Amniotic epithelial cell (primary cell): ENCODE results near the gene ANXA6.

Experiments
- DNase-seq: peaks from one replicate; pipeline ENCODE4 v3.0.0-alpha.2; 2010; ENCODE audit warnings: low read depth

ANXA6 gene

DNA sequence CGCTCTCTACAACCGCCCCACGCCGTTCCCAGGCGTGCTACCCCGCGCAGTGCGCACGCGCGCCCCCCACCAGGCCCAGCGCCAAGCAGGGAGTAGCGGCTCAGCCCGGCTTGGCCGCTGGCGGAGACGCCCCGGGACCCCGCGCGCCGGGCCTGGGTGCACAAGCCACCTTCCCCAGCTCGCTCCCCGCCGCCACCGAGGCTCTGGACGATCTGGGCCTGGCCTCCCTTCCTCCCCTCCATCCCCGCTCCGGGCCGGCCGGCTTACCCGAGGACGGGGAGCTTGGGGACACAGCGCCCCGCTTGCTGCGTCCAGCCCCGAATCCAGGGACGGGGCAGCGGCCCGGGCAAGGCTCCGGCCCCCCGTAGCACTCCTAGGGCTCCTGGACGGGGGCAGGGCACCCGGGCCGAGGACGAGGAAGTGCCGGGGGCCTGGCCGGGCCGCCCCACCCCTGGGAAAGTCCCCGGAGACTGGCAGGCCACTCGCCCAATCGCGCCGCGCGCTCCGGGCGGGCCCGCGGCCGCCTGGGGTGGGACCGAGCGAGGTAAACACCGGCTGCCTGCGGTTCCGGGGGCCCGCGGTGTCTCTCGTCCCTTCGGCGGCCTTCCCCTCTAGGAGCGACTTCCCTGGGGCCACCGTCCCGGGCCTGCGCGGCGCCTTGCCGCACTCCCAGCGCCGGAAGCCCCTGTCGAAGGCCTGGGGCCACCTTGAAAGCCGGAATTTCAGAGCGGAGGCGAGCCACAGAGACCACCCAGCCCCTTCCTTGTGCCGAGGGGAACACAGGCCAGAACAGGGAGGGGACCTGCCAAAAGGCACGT lies 76.8 kb downstream of the ANXA6 start, which contains the start of gene TNIP1:
Gene TNIP1, minus strand, starts transcription at position 422 of the 818 bp plus-strand sequence. CDS start 15,939 bp downstream, outside the sequence.
- DNase-seq = peak; percentile 74

DNA sequence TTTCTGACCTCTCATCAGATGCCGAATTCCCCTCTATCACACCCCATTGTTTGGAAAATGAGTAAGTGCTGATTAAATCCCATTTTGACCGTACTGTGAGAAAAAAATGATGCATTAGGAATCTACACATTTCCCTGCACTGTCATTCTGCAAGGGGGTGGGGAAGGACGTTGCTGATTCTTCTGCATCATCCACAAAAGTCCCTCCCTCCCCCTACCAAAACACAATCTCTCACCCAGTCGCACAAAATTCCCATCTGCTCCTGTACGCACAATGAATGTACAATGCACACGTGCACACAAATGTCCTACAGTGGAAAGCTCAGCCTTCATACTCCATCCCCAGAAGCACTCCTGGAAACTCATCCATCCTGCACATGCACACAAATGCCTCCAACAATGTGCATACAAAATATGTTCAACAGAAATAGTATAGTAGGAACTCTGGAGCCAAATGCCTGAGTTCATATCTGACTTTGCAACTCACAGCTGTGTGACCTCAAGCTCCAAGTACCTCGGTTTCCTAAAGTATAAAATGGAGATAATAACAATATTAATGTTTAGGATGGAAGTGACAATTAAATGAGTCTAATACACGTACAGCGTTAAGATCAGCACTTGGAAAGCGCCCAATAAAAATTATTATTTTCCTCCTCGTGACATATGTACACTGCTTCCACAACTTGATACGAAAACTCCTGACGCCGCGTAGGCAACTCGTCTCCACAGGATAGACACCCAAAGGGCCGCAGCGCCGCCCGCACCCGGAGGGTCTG lies 77.6 kb downstream of the ANXA6 start:
- DNase-seq = peak; percentile 39

DNA sequence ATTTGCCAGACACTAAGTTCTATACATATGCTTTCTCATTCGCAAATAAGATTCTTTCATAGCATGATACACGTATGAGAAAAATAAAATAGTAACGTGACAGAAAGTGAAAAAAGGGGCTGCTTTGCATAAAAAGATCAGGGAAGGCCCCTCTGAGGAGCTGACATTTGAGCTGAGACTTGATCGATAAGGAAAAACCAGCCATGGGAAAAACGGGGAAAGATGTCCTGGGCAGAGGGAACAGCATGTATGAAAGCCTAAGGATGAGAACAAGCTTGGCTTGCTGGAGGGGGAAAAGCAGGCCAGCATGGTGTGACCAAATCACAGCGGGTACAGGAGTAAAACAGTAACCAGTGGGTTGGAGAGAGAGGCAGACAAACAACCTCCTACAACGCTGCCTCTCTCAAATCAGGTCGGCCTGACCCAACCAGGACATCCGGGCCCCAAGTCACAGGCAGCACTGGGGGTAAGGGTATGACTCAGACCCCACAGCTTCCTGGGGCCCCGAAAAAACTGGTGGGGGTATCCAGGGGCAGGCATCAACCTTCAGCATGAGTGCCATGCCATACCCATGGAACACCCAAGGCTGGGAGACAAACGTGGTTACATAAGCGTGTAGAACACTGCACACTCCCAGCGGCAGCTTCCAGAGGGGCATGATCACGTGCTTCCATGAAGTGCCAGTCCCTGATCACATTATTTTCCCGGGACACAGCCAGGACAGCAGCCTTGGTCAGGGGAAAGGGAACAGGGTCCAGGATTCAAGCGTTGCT lies 78.9 kb downstream of the ANXA6 start:
- no peak for DNase-seq

DNA sequence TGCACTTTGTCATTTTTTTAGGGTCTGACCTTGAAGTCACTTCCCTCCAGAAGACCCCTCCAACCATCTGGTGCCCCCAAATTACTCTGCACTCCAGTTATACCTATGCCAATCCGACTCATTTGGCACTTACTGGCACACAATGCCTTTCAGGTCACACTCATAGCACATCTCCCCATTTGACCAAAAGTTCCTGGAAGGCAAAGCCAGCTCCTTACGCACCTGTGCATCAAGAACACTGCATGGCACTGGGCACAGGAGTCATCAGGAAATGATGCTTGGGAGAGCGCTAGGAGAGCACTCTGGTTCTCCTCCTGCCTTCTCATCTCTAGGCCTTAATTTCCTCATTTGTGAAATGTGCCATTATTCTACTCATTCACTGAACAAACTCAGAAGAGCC lies 79.6 kb downstream of the ANXA6 start:
- no peak for DNase-seq

DNA sequence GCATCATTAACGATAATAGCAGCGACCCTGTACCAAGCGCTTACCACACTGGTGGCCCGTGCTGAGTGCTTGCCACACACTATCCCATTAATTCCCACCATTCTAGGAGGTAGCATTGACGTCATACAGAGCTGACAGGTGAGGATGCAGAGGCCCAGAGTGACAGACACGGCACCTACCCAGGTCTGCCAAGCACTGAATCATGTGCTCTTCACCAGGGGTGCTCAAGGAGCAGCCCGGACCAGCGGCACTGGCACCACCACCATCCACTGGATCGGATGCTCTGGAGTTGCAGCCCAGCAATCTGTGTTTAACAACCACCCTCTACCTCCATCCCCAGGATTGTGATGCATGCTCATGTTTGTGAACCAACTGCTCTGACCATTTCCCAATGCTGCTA lies 80.2 kb downstream of the ANXA6 start:
- DNase-seq = no peak

DNA sequence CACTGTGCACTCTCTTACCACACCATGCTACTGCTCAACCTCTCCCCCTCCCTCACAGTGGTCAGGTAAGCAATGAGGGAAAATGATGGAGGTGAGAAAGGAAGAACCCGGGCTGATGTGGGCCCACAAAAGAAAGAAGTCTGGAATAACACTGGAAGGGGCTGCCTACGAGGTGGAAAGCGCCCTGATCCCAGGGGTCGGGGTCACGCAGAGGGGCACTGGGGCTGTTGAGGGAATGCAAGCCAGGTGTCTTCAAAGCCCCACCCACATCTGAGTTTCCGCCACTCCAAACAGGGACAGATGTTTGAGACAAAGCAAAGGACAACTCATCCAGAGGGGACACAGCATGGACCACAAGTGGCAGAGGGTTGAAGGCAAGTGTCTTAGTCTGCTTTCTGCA lies 81.0 kb downstream of the ANXA6 start:
- no peak for DNase-seq

DNA sequence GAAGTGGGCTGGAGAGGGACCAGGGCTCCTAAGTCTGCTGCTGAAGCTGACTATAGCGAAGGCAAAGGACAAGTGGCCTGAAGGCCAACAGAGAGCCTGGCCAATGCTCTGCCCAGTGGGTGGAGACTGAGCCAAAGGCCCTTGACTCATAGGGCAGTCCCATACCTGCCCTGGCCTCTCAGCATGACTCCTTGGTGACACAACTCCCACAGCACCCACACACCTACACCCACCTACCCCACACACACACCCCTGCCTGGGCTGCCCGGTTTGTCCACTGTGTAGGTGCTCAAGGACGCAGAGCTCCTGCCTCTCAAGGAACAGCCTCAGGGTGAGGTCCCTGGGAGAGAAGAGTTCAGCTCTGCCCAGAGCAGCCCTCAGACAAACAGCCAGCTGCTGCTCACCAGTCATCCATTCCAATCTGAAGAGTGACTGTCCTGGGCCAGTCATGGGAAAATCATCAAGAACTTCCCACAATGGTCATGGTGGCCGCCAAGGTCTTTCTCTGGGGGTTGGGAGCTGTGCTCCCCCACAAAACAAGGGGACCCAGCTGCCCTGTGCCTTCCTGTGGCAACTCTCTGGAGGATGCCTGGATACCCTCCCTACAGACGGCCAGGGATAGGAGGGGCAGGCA lies 81.8 kb downstream of the ANXA6 start:
- DNase-seq = no peak

DNA sequence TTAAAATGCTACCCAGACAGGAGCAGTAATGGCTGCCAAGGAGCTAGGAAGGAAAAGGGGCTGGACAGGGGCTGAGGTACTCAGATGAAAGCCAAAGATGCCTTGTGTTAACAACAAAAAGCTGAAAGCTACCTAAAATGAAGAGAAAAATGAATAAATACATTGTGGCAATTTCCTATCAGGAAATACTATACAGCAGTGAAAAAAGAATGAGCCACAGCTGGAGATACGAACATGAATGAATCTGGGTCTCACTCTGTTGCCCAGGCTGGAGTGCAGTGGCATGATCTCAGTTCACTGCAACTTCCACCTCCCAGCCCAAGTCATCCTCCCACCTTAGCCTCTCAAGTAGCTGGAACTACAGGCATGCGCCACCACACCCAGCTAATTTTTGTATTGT lies 83.0 kb downstream of the ANXA6 start:
- no peak for DNase-seq

DNA sequence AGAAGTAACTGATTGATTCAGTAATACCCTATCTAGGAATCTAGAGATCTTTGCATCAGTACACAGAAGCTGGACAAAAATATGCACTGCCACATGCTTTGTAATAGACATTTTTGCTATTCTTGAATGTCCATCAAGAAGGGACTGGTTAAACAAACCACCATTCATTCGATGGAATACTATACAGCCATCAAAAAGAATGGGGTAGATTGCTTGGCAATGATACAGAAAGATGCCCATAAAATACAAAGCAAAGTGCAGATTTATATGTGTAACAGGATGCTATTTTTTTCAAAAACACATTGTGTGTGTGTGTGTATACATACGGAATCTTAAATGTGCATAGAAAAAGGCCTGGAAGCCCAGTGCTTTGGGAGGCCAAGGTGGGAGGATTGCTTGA lies 84.3 kb downstream of the ANXA6 start:
- no peak for DNase-seq

DNA sequence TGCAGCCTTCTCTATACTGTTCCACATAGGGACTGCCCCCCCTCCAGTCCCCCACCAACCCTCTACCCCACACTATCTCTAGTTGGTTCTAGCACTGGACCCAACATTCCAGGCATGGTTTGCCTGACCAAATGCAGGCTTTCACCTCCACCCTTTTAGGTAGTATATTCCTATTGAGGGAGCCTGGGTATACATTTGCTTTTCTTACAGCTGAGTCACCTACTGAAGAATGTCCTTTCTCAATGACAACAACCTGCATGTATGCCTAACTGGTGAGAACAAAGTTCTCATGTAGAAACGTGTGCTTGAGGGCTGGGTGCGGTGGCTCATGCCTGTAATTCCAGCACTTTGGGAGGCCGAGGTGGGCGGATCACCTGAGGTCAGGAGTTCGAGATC lies 85.0 kb downstream of the ANXA6 start:
- peak; percentile 66 for DNase-seq

DNA sequence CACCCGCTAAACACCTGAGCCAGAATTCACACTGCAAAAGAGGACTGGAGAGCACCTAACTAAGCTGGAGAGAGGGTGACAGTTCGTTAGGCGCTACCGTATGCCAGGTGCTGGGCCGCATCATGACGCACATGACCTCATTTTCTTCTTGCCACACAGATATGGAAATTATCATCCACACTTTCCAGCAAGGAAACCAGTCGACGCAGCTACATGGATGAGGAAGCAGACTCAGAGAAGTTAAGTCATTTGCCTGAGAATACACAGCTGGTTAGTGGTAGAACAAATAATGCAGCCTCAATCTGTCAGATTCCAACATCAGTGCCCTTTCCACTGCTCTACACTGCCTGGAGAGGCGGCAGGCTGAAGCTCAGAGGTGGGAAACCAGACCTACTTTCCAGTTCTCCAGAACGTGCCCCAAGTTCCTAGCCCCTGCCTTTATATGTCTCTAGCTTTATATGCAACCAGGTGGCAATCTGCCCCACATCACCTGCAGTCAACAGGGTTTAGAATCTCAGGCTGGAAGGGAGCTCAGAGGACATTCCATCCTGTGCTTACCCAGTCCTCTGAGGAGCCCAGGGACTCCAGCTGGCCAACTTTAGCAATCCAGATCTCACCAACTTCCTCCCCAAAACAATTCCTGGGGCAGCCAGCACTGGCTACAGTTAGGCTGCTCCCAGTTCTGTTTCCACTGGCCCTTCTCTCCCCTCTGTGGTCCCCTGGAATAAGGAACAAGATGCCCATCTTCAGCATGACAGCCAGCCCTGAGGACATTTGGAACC lies 85.5 kb downstream of the ANXA6 start:
- DNase-seq = no peak

DNA sequence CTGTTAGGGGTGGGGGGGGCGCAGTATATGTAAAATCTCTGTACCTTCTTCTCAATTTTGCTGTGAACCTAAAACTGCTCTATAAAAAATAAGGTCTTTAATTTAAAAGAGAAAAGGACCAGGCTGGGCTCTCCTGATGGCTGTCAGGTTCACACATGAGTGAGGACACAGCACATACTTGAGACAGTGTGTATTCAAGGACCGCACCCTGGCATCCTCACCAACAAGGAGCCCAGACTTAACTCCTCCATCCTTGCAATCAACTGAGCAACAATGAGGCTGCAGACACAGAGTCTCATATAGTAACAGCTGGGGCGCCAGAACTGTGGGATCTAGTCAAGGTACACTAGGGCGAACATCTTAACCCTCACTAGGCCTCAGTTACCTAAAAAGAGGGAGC lies 86.6 kb downstream of the ANXA6 start:
- DNase-seq = no peak

DNA sequence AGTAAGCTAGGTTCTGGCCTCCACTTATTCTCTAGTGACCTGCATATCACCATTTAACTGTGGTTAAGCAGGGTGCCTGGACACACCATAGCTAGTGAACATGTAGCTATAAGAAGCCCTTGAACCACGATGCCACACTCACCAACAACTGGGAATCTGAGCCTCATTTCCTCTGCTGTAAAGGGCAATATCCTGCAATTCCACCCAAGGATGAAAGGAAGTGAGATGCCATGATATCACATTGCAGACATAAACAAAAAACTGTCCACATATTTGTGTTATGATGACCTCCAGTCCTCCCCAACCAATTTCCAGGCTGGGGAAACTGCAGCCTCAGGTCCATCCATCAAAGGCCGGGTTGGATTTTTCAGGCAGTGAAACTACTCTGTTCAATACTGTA lies 87.1 kb downstream of the ANXA6 start:
- peak; percentile 49 for DNase-seq

DNA sequence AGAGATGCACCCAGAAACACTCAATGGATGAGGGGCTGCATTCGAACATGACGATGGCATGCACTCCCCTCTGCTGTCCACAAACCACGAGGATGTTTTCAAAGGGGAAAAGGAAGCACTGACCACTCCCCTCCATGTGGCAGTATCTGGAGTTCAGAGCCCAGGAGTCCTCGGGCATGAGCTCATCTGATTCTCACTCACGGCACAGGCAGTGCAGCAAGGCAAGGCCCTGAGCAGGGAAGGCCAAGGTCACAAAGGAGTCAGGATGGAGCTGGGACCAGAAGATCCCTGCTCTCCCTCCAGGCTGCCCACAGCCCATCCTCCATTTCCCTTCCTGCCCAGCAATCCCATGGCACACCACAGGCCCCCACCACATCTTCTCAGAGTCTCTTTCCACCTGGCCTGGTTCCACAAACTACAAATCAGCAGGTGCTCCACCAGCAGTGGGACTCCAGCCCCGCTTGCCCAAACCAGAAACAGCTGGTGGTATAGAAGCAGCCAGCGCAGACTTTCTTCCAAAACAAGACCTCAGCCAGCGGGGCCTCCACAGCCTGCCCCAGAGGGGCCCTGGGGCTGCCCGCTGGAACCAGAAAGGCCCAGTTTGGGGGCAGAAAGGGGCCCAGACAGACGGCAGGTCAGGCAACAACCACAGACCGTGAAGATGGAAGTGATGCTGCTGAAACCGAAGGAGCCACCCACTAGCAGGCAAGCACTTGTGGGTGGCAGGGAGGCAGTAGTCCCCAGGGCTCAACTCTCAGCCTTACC lies 89.0 kb downstream of the ANXA6 start:
- DNase-seq = no peak

DNA sequence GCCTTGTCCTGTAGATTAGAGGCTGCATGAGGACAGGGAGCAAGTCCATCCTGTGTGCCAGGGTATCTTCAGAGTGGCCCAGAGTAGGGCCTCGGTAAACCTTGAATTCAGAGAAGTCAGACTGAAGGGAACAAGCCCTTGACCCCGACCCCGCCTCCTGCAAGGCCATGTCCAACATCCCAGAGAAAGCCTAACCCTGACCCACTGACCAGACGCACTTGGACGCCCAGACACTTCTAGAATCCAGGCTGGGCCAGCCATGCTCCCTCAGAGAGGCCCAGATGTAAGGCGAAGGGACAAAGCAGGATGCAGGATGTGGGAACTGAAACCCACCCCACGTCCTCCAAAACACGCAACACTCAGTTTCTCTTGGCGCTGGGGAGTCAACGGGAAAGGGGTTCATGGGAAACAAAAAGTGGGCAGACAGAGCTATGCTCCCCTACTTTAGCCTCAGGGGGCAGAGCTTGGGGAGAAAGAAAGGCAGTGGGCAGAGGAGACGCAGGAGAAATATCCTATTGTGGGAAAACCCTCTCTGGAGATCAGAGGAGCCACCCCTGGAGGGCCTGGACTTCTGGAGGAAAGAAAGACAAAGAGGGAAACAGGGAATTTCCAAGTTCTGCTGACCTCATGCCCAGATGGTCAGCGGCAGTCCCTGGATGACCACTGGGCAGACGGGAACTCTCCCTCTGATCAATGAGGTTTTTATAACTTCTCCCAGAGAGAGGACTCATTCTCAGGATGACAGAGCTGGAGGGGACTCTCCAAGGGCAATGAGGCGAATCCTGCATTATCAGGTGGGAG lies 89.7 kb downstream of the ANXA6 start:
- no peak for DNase-seq

DNA sequence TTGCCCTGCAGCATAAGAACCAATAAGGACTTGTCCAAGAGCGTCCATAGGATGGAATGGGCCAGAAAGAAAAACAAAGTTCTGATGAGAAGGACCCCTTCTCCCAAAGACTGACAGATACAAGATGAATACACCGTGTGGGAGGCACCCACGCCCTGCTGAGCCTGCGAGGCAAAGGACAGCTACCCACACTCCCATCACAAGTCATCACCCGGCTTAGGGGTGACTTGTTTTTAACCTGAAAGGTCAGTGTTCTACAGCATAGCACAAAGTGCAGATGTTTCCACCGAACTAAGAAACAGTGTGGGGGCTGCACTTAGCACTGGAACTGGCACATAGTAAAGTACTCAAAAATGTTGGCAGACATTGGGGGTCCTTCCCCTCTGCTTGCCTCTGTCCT lies 90.7 kb downstream of the ANXA6 start:
- DNase-seq = no peak

DNA sequence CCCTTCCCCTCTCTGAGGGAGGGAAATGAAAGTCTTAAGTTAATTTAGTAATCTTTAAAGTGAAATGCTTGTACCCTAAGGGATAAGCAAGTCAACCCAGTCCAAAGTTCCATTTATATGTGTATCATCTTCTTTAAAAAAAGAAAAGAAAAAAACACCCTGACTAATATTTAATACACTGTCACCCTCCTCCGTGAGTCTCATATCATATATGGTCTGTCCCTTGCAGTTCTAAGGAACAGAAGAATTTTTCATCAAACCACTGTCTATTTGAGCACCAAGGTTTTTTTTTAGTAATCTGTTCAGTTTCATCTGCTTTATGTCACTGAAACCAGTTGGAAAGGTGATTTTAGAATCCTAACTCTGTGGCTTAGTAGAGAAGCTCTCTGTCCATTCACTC lies 92.0 kb downstream of the ANXA6 start:
- no peak for DNase-seq

DNA sequence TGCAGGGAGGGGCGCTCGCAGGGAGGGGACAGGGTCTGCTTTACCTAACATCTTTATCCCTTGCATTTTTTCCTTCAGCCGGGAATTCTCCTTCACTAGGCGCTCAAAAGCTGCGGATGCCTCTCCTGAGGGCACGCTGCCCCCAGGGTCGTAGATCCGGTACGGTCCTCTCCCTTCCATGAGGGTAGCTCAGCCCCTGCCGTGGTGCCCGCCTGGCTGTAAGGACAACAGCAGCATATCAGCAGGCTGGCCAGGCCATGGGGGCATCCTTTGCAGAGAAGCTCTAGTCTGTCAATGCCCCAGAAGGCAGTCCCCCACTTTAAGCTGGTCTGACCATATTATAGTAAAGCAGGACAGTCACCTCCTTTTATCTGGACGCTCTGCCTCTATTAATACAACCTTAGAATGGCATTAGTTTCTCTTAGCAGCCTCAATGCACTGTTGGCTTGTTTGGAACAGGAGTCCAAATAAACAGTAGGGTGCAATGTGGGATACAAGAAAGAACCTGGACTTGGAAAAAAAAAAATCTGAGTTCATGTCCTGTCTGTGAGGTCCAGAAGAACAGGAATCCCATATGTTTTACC lies 92.6 kb downstream of the ANXA6 start:
- no peak for DNase-seq
